ENCODE measurements around the gene TRPV6. TPM values are rescaled to one million over a fixed set of nuclear protein-coding genes. Genes with fewer than 3 reads are reported as not detected.

Gene TRPV6
- polyA plus RNA-seq, 1 donor from 2014 or later, result 0.30 TPM

DNA sequence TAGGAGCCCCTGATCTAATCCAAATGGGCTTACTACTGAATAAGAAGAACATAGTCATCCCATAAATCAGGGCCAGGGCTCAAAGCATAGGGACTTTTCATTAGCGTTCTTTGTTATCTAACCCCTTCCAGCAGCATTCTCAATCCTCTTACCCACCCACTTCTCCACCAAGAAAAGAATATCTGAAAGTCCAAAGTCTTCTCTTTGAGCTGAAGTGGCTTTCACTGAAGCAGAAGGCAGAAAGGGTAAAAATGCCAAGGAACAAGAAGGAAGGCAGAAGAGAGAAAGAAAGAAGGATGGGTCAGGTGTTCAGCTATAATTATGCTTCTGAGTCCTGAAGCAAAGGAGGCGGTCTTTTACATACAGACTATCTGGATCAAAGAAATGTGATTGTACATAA, 37.8 kb upstream of the TRPV6 start:
- H2AFZ ChIP-seq (ENCODE audit: low read depth, low read length), result no peak overlapping the region
- TF ChIP-seq RAD21 (conservative IDR thresholded peaks at IDR 0.05), result no peak
- TF ChIP-seq REST (IDR thresholded peaks at IDR 0.05; ENCODE audit: borderline replicate concordance), result no peak
- no peak for TF ChIP-seq EZH2 (IDR thresholded peaks at IDR 0.05; ENCODE audit: borderline replicate concordance, insufficient read depth, low read length, poor library complexity, severe bottlenecking)
- TF ChIP-seq POLR2AphosphoS5 (IDR thresholded peaks at IDR 0.05), result no peak
- TF ChIP-seq SMC3 (conservative IDR thresholded peaks at IDR 0.05; ENCODE audit: poor library complexity), result no peak
- TF ChIP-seq TAF1 (IDR thresholded peaks at IDR 0.05; ENCODE audit: low read depth), result no peak
- no peak for TF ChIP-seq EP300 (conservative IDR thresholded peaks at IDR 0.05; ENCODE audit: poor library complexity, severe bottlenecking)
- TF ChIP-seq CTCF (IDR thresholded peaks at IDR 0.05; ENCODE audit: poor library complexity, severe bottlenecking), result no peak
- no peak for TF ChIP-seq MXI1 (conservative IDR thresholded peaks at IDR 0.05; ENCODE audit: poor library complexity, severe bottlenecking)
- H4K20me1 ChIP-seq (ENCODE audit: insufficient read depth), result no peaks in the 10 kb centered on the region
- no peaks in the 10 kb centered on the region for H3K9me3 ChIP-seq (ENCODE audit: low read length)
- H3K4me2 ChIP-seq (ENCODE audit: low read length), result no peak overlapping the region
- no peak overlapping the region for H3K4me3 ChIP-seq (ENCODE audit: low read length)
- no peaks in the 10 kb centered on the region for H3K27me3 ChIP-seq (ENCODE audit: insufficient read depth, low read depth, low read length)
- H3F3A ChIP-seq (ENCODE audit: insufficient read depth, low read length, poor library complexity, severe bottlenecking), result no peaks in the 10 kb centered on the region
- H3K9me2 ChIP-seq (ENCODE audit: insufficient read depth, low read length), result no peaks in the 10 kb centered on the region
- H3K27ac ChIP-seq (ENCODE audit: low read length), result no peak overlapping the region
- no peak overlapping the region for H3K9ac ChIP-seq (ENCODE audit: low read length)
- no peaks in the 10 kb centered on the region for H3K36me3 ChIP-seq (ENCODE audit: insufficient read depth, low read length)
- H3K79me2 ChIP-seq (replicated peaks; ENCODE audit: insufficient read depth, low read length), result no peaks in the 10 kb centered on the region

- no peak overlapping the region for H3K4me3 ChIP-seq (ENCODE audit: low read length)
- no peak overlapping the region for H3K27ac ChIP-seq (ENCODE audit: low read length)
- H2AFZ ChIP-seq (ENCODE audit: low read depth, low read length), result no peak overlapping the region
- H3K4me2 ChIP-seq (ENCODE audit: low read length), result no peak overlapping the region
- H3F3A ChIP-seq (ENCODE audit: insufficient read depth, low read length, poor library complexity, severe bottlenecking), result no peaks in the 10 kb centered on the region
- H3K27me3 ChIP-seq (ENCODE audit: insufficient read depth, low read depth, low read length), result no peaks in the 10 kb centered on the region
- no peak overlapping the region for H3K9ac ChIP-seq (ENCODE audit: low read length)
- no peaks in the 10 kb centered on the region for H3K9me2 ChIP-seq (ENCODE audit: insufficient read depth, low read length)
- no peaks in the 10 kb centered on the region for H3K36me3 ChIP-seq (ENCODE audit: insufficient read depth, low read length)
- TF ChIP-seq REST (IDR thresholded peaks at IDR 0.05; ENCODE audit: borderline replicate concordance), result no peak
- TF ChIP-seq RAD21 (conservative IDR thresholded peaks at IDR 0.05), result no peak
- H4K20me1 ChIP-seq (ENCODE audit: insufficient read depth), result no peaks in the 10 kb centered on the region
- no peaks in the 10 kb centered on the region for H3K9me3 ChIP-seq (ENCODE audit: low read length)
- no peaks in the 10 kb centered on the region for H3K79me2 ChIP-seq (replicated peaks; ENCODE audit: insufficient read depth, low read length)
These were observed 34.1 kb upstream of the TRPV6 start for GRCh38 chr7:142919656-142920055.
